Thymus (tissue), 11 donors: ENCODE measurements around the gene DYNC2H1. TPM values are rescaled to one million over a fixed set of nuclear protein-coding genes. Genes with fewer than 3 reads are reported as not detected.

Experiments used
- DNase-seq, 9 donors: peaks; one replicate each; pipeline ENCODE4 v3.0.0-alpha.2; 2013; ENCODE audit warnings: low spot score in 9 of 9, low read depth in 6 of 9, missing footprints in 1 of 9
- H3K27ac ChIP-seq, 2 donors: one replicate each; pipeline ENCODE4 v1.5.1; 2013; ENCODE audit warnings: control low read depth in 1 of 2, low read depth in 1 of 2, low read length in 1 of 2, mild to moderate bottlenecking in 1 of 2, moderate library complexity in 1 of 2
- H3K27me3 ChIP-seq, 2 donors: one replicate each; pipeline ENCODE4 v1.5.1; 2013; ENCODE audit warnings: low read length in 1 of 2; ENCODE audit not compliant: control insufficient read depth in 2 of 2, insufficient read depth in 1 of 2
- H3K36me3 ChIP-seq, 2 donors: one replicate each; pipeline ENCODE4 v1.5.1; 2013; ENCODE audit warnings: low read length in 1 of 2, mild to moderate bottlenecking in 1 of 2, moderate library complexity in 1 of 2; ENCODE audit not compliant: control insufficient read depth in 2 of 2, insufficient read depth in 2 of 2
- H3K4me1 ChIP-seq, 2 donors: one replicate each; pipeline ENCODE4 v1.5.1; 2013; ENCODE audit warnings: low read length in 2 of 2; ENCODE audit not compliant: control insufficient read depth in 2 of 2, insufficient read depth in 2 of 2
- H3K4me3 ChIP-seq, 2 donors: one replicate each; pipeline ENCODE4 v1.5.1; 2013; ENCODE audit warnings: low read length in 2 of 2, control low read depth in 1 of 2, mild to moderate bottlenecking in 1 of 2
- H3K9me3 ChIP-seq, 2 donors: one replicate each; pipeline ENCODE4 v1.5.1; 2013; ENCODE audit warnings: low read length in 1 of 2, mild to moderate bottlenecking in 1 of 2; ENCODE audit not compliant: control insufficient read depth in 2 of 2, insufficient read depth in 1 of 2
- WGBS: extraction: QIAGEN DNeasy Blood & Tissue Kit; methylation state at CpG from one replicate; pipeline ENCODE4 v1.1.7; 2013; 5-methylcytosine and 5-hydroxymethylcytosine counted together
- polyA plus RNA-seq: library from polyadenylated mRNA; stranded (reverse); fragments of 200-250 nt; gene quantifications from one replicate; pipeline ENCODE4 v1.2.3, GENCODE V29; 2013
- total RNA-seq: library from RNA; stranded (reverse); fragments of 120-200 nt; gene quantifications from one replicate; pipeline ENCODE4 v1.2.4, GENCODE V29; 2013
- donor health status: healthy.

DYNC2H1 gene
- total and polyA plus RNA-seq, 2 donors = 5.5 to 13.6 TPM

DNA sequence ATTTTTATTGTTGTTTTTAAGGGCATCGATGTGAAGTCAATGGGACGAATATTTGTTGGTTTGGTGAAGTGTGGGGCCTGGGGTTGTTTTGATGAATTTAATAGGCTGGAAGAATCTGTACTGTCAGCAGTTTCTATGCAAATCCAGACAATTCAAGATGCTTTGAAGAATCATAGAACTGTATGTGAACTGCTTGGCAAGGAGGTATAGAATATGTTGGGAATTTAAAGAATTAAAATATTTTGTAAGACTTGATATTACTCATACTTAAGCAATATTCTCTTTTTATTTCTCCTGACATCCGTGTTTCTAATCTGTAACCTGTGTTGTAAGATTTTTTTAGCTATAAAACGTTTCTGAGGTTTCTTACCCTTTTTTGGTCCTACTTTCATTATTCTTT lies 61.6 kb downstream of the DYNC2H1 start:
- Histone ChIP-seq H3K4me1 (no peaks in the 10 kb centered on the region), H3K9me3 (no peaks in the 10 kb centered on the region), H3K4me3 (no peak overlapping the region), H3K27me3 (no peaks in the 10 kb centered on the region), H3K27ac (no peak overlapping the region), H3K36me3 (no peaks in the 10 kb centered on the region)
- 94% methylated on average over 4 of the region's 4 CpGs for WGBS
- no peak for DNase-seq

DNA sequence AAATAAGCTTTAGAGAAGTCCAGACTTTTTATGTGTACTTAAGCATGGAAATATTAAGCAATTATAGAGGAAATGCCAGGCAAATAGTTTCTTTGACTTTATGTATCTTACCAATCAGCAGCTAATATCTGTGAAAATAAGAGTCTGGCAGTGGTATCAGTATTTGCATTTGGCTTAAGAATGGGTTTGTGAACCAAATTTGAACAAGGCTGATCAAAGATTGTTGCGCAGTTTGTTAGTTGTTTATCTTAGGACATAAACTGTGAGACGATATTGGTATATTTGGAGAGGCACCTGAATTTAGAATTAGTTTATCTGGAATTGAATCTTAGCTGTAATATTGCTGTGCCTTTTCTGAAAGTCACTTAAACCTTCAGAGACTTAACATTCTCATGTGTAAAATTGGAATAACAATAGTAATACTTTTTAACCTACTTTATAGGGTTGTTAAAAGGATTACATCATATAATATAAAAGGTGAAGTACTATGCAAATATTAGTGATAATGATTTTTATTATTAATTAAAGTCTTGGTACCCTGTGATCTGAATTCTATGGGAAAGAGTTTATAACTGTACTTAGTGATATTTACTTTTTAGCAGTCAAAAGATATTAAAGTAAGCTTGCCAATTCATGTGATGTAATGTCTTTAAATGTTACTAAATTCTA lies 66.4 kb downstream of the DYNC2H1 start:
- 97% methylated on average over 2 of the region's 2 CpGs for WGBS
- Histone ChIP-seq H3K4me3 (no peak overlapping the region), H3K4me1 (no peaks in the 10 kb centered on the region), H3K27ac (no peak overlapping the region), H3K9me3 (no peaks in the 10 kb centered on the region), H3K27me3 (no peaks in the 10 kb centered on the region), H3K36me3 (no peaks in the 10 kb centered on the region)
- DNase-seq = no peak

- peak in 7 of 9 donors; percentile 1 to 64 (median 13) for DNase-seq
- Histone ChIP-seq H3K27me3 (no peaks in the 10 kb centered on the region), H3K27ac (no peak overlapping the region), H3K36me3 (no peaks in the 10 kb centered on the region), H3K4me3 (no peak overlapping the region), H3K4me1 (no peaks in the 10 kb centered on the region), H3K9me3 (no peaks in the 10 kb centered on the region)
- WGBS = 29% methylated on average over 3 of the region's 3 CpGs
These were observed 74.9 kb downstream of the DYNC2H1 start for GRCh38 chr11:103183981-103184611.

DNA sequence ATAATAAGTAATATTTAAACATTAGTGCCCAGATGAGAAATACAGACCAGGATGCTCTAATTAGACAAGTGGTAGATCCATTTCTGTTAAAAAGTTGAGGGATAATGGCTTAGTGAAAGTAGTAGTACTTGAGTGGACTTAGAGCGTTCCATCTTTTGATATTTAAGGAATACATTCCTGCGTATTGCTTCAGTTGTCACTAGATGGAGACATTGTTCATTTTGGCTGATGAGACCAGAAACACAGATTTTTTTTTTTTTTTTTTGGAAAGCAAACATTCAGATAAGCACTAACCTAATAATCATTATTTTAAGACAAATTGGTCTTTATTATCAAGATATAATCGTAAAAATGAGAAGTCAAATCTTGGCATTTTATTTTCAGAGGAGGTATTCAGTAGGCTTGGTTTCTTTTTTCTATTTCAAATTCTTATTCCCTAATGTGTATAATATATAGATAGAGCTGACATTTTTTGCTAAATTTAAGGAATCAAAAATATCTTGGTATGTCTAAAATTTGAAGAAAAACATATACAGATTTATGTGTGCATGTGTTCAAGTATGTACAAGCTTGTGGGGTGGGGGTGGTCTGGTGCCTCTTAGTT lies 92.9 kb downstream of the DYNC2H1 start:
- Histone ChIP-seq H3K36me3 (no peaks in the 10 kb centered on the region), H3K27ac (no peak overlapping the region), H3K4me3 (no peak overlapping the region), H3K27me3 (no peaks in the 10 kb centered on the region), H3K4me1 (no peaks in the 10 kb centered on the region), H3K9me3 (no peaks in the 10 kb centered on the region)
- 78% methylated on average over 3 of the region's 3 CpGs for WGBS
- DNase-seq = peak in 2 of 9 donors; percentile 2 to 15

- no peaks in the 10 kb centered on the region for H3K4me1 ChIP-seq
- H3K36me3 ChIP-seq = no peaks in the 10 kb centered on the region
- WGBS = 100% methylated on average over 1 of the region's 1 CpG
- no peak for DNase-seq
- no peak overlapping the region for H3K4me3 ChIP-seq
- no peak overlapping the region for H3K27ac ChIP-seq
- H3K27me3 ChIP-seq = no peaks in the 10 kb centered on the region
- H3K9me3 ChIP-seq = no peaks in the 10 kb centered on the region
These were observed 101.3 kb downstream of the DYNC2H1 start for GRCh38 chr11:103210543-103210942.

GRCh38 chr11:103215812-103216211 lies 106.6 kb downstream of the DYNC2H1 start:
- Histone ChIP-seq H3K27me3 (no peaks in the 10 kb centered on the region), H3K4me1 (no peaks in the 10 kb centered on the region), H3K9me3 (no peaks in the 10 kb centered on the region), H3K4me3 (no peak overlapping the region), H3K36me3 (no peaks in the 10 kb centered on the region), H3K27ac (no peak overlapping the region)
- no peak for DNase-seq
- WGBS = 99% methylated on average over 1 of the region's 1 CpG

DNA sequence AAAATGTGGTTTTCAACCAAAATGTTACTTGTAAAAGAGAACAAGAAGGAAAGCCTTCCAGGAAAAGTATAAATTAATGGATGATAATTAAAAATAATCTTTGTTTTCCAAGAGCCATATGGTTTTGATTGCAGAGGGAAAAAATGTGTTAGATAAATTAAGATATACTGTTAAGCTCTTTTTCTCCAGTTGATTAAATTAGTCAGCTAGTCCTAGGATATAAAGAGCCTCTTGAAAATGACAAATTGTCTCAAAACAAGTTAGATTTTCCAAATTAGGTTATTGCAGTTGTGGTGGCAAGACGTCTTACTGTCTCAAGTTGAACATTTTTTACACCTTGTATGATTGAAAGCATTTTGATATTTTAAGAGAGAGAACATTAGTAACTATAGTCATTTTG lies 110.9 kb downstream of the DYNC2H1 start:
- no peaks in the 10 kb centered on the region for H3K9me3 ChIP-seq
- H3K27me3 ChIP-seq = no peaks in the 10 kb centered on the region
- no peak overlapping the region for H3K27ac ChIP-seq
- WGBS = 91% methylated on average over 1 of the region's 1 CpG
- no peak overlapping the region for H3K4me3 ChIP-seq
- no peaks in the 10 kb centered on the region for H3K36me3 ChIP-seq
- no peak for DNase-seq
- H3K4me1 ChIP-seq = no peaks in the 10 kb centered on the region

DNA sequence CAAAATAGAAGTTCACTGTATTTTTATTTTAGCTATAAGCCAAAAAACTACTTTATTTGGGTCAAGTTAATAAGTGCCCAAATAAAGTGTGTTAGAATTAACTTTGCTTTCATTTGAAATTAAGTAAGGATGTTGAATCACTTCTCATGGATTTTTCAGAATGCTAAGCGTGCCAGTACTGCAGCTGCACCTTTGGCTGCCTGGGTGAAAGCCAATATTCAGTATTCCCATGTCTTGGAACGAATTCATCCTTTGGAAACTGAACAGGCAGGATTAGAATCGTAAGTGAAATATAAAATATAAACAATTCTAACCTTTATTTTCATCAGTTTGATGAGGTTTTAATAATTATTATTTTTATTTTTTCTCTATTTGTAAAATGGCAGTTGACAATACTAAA lies 113.6 kb downstream of the DYNC2H1 start:
- no peaks in the 10 kb centered on the region for H3K36me3 ChIP-seq

GRCh38 chr11:103228807-103229206 lies 119.6 kb downstream of the DYNC2H1 start:
- Histone ChIP-seq H3K4me3 (no peak overlapping the region), H3K4me1 (no peaks in the 10 kb centered on the region), H3K9me3 (no peaks in the 10 kb centered on the region), H3K27me3 (no peaks in the 10 kb centered on the region), H3K27ac (no peak overlapping the region), H3K36me3 (no peaks in the 10 kb centered on the region)
- DNase-seq = no peak
- 97% methylated on average over 2 of the region's 2 CpGs for WGBS

More for the DNA sequence above, 113.6 kb downstream of the DYNC2H1 start:
- no peak for DNase-seq
- 87% methylated on average over 3 of the region's 3 CpGs for WGBS
- H3K4me1 ChIP-seq = no peaks in the 10 kb centered on the region
- H3K9me3 ChIP-seq = no peaks in the 10 kb centered on the region
- no peaks in the 10 kb centered on the region for H3K27me3 ChIP-seq
- no peak overlapping the region for H3K4me3 ChIP-seq
- no peak overlapping the region for H3K27ac ChIP-seq
